Cardiac fibroblast (primary cell): ENCODE results near the gene TBC1D1.

Experiments used
- DNase-seq, 2 donors: peaks; one replicate each; pipeline versions ENCODE4 v3.0.0 to v3.0.0-alpha.2; 2010; ENCODE audit warnings: low read depth in 2 of 2
- H3K4me3 ChIP-seq, 2 donors: replicated peaks in 1 of 2; 1 replicate in 1 of 2; 2 replicates in 1 of 2; pipeline ENCODE4 v1.5.1; 2011; ENCODE audit warnings: low read depth in 2 of 2, low read length in 2 of 2, mild to moderate bottlenecking in 2 of 2, moderate library complexity in 1 of 2
- CTCF ChIP-seq: IDR thresholded peaks from one replicate; pipeline ENCODE4 v1.5.1; 2011; ENCODE audit warnings: low read depth, mild to moderate bottlenecking, low read length, inconsistent platforms

The TBC1D1 gene

DNA sequence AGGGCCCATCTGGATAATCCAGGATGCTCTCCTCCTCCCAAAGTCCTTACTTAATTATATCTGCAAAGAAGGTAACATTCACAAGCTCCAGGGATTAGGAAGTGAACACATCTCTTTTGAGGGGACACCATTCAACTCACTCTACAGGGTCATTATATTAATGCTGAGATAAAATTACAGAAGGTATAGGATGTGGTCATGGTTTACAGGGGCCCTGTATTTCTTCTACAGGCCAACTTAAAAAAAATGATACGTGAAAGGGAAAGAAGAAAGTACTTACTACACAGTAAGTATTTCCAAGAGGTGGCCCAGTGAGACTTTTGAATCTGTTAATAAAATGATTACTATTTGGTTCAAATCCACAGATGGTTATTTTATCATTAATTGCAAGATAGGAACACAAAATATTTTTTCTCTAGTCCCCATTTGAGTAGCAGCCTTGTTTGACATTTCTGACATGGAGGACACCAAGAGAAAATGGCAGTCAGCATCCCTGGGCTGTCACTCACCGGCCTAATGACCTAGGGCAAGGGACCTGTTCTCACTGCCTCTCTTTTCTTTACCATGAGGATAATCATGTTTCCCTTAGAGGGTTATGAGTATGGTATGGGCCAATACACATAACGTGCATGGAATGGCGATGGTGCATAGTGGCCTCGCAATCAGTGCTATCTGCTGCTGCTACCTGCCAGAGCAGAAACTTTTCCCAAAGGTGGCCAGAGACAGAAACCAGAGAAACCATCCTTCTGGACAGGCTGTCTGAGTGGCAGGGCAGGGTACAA lies 209.8 kb downstream of the TBC1D1 start:
- DNase-seq, result no peak
- TF ChIP-seq CTCF, result no peak
- H3K4me3 ChIP-seq, result no peak overlapping the region

GRCh38 chr4:38101563-38101962 lies 210.7 kb downstream of the TBC1D1 start:
- peak; percentile 24 to 50 for DNase-seq
- no peak overlapping the region for H3K4me3 ChIP-seq
- TF ChIP-seq CTCF, result no peak

DNA sequence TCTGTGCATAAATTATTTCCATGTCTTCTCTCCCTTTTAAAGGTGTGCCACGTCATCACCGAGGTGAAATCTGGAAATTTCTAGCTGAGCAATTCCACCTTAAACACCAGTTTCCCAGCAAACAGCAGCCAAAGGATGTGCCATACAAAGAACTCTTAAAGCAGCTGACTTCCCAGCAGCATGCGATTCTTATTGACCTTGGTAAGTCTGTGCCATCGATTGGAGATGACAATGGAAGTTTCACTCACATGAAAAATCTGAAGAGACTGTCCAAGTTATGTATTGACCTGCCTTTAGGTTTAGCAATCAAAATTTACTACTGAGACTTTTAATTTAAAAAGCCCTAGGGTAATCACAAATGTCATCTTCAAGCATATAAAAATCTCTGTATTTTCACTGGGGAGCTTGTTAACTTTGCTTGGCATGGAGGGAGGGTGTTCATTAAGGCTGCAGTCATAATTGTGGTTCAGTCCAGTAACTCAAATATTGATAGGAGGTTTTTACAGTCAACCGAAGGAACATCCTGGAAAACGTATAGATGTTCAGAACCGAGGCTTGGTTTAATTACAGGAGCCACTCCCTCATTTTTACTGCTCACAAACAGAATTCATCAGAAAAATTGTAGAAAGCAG lies 212.2 kb downstream of the TBC1D1 start:
- DNase-seq, result no peak
- no peak overlapping the region for H3K4me3 ChIP-seq
- no peak for TF ChIP-seq CTCF

DNA sequence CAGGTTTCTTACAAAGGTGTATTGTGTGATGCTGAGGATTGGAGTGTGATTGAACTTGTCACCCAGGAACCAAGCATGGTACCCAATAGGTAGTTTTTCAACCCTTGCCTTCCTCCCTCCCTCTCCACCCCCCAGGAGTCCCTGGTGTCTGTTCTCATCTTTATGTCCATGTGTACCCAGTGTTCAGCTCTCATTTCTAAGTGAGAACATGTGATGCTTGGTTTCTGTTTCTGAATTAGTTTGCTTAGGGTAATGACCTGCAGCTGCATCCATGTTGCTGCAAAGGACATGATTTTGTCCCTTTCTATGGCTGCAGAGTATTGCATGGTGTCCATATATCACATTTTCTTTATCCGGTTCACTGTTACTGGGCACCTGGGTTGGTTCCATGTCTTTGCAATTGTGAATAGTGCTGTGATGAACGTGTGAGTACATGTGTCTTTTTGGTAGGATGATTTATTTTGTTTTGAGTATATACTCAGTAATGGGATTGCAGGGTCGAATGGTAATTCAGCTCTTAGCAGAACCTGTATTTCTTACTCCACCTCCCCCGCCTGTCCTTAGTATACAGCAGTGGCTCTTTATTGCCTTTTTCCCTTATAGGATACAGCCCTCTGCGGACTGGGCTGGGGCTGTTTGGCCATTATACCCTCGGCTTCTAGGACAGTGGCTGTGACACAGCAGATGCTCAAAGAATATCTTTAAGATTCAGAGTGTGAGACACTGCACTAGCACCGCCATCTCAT lies 214.8 kb downstream of the TBC1D1 start:
- no peak for TF ChIP-seq CTCF
- H3K4me3 ChIP-seq, result no peak overlapping the region
- no peak for DNase-seq

GRCh38 chr4:38106311-38106710 lies 215.4 kb downstream of the TBC1D1 start:
- no peak overlapping the region for H3K4me3 ChIP-seq
- peak; percentile 67 to 86 for DNase-seq
- no peak for TF ChIP-seq CTCF

GRCh38 chr4:38106886-38107514 lies 216.1 kb downstream of the TBC1D1 start:
- TF ChIP-seq CTCF, result no peak
- H3K4me3 ChIP-seq, result no peak overlapping the region
- no peak for DNase-seq
